Measurements from ENCODE around the gene TENT5C. TPM values are rescaled to one million over a fixed set of nuclear protein-coding genes. Genes with fewer than 3 reads are reported as not detected.

TENT5C gene
- total and polyA plus RNA-seq, 2 of the 13 experiments (the other 11 are each of a cell fraction or from before 2014, with no cell fraction given): 0.02 to 0.38 TPM

DNA sequence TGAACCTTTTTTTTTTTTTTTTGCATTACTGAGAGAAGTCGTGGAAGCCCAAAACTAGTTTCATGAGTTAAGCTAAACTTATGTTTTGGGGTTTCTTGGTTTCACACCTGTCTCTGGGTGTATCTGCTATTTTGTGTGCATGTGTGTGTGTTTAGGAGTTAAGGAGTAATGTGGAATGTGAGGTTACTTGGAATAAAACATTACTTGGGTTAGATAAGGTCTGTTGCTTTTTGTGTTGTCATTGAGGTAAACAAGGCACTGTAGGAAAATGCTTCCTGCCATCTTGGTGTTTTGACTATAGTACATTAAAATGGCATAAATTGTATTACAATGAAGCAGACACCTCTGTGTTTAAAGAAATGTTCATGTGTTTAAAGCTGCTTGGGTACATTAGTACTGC, 2.9 kb downstream of the TENT5C start:
- CTCF ChIA-PET (ENCODE audit: low intra/inter-chr PET ratio, low total read pairs): no interaction called here
- H3K4me1 ChIP-seq (ENCODE audit: insufficient read depth, low read length): peaks cover 18% of the 10 kb centered on the region; the same call in 1 of the 2 replicates
- H3K79me2 ChIP-seq (ENCODE audit: insufficient read depth, low read length): no peaks in the 10 kb centered on the region
- WGBS (ENCODE audit: low lambda C conversion rate): 0% methylated on average over 1 of the region's 1 CpG
- no peaks in the 10 kb centered on the region for H4K20me1 ChIP-seq (ENCODE audit: insufficient read depth, low read length)
- POLR2A ChIA-PET: no interaction called here
- no peak for ATAC-seq
- no peak for FAIRE-seq
- no peaks in the 10 kb centered on the region for H3K9me3 ChIP-seq (ENCODE audit: low read length)
- no peak overlapping the region for H3K27ac ChIP-seq (ENCODE audit: extremely low read length, insufficient read depth, low read length)
- no peak overlapping the region for H3K4me3 ChIP-seq (replicated peaks in 1 of 3; ENCODE audit: insufficient read depth in 1 of 3, low read depth in 2 of 3, low read length in 3 of 3)
- peaks cover 5 to 22% of the 10 kb centered on the region in 2 experiments; a peak in 4 of 5 replicates for H3K27me3 ChIP-seq (ENCODE audit: control insufficient read depth in 1 of 2, insufficient read depth in 2 of 2, low read length in 2 of 2)
- H2AFZ ChIP-seq (ENCODE audit: low read length): no peak overlapping the region
- H3K4me2 ChIP-seq (ENCODE audit: low read depth, low read length): no peak overlapping the region
- intact Hi-C loops (cut with micrococcal nuclease; ENCODE audit: unreplicated experiment): no loop called here
- no peak for TF ChIP-seq ATF1 (CRISPR knock-in tag; IDR thresholded peaks at IDR 0.05)
- TF ChIP-seq NCOA1 (CRISPR knock-in tag; IDR thresholded peaks at IDR 0.05): no peak
- no peak for TF ChIP-seq ZNF446 (CRISPR knock-in tag; IDR thresholded peaks at IDR 0.05)
- TF ChIP-seq XBP1 (CRISPR knock-in tag; IDR thresholded peaks at IDR 0.05): no peak
- TF ChIP-seq ZNF775 (CRISPR knock-in tag; IDR thresholded peaks at IDR 0.05; ENCODE audit: borderline replicate concordance): no peak
- no peak for TF ChIP-seq ZNF629 (CRISPR knock-in tag; conservative IDR thresholded peaks at IDR 0.05)
- TF ChIP-seq RNF219 (CRISPR knock-in tag; IDR thresholded peaks at IDR 0.05): no peak
- no peak for TF ChIP-seq NR2F1 (CRISPR knock-in tag; IDR thresholded peaks at IDR 0.05)
- TF ChIP-seq BCL3 (CRISPR knock-in tag; IDR thresholded peaks at IDR 0.05): no peak
- no peak for TF ChIP-seq AGO2 (optimal IDR thresholded peaks at IDR 0.05; ENCODE audit: low read depth, low read length)
- TF ChIP-seq ELF4 (CRISPR knock-in tag; IDR thresholded peaks at IDR 0.05; ENCODE audit: borderline replicate concordance): no peak
- no peak for TF ChIP-seq TCF7 (IDR thresholded peaks at IDR 0.05; ENCODE audit: low read depth)
- no peak for TF ChIP-seq ZNF317 (CRISPR knock-in tag; IDR thresholded peaks at IDR 0.05)
- TF ChIP-seq, protein P1, sequence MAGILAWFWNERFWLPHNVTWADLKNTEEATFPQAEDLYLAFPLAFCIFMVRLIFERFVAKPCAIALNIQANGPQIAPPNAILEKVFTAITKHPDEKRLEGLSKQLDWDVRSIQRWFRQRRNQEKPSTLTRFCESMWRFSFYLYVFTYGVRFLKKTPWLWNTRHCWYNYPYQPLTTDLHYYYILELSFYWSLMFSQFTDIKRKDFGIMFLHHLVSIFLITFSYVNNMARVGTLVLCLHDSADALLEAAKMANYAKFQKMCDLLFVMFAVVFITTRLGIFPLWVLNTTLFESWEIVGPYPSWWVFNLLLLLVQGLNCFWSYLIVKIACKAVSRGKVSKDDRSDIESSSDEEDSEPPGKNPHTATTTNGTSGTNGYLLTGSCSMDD (CRISPR knock-in tag; IDR thresholded peaks at IDR 0.05): no peak
- no peak for TF ChIP-seq GATAD2A (CRISPR knock-in tag; IDR thresholded peaks at IDR 0.05)
- no peak for TF ChIP-seq MXD1 (CRISPR knock-in tag; IDR thresholded peaks at IDR 0.05)
- no peak for TF ChIP-seq PAF1 (CRISPR knock-in tag; IDR thresholded peaks at IDR 0.05)
- no peak for TF ChIP-seq SMYD3 (CRISPR knock-in tag; IDR thresholded peaks at IDR 0.05)
- no peak for TF ChIP-seq ZNF263 (CRISPR knock-in tag; IDR thresholded peaks at IDR 0.05)
- no peak for DNase-seq (ENCODE audit: low spot score)
- in situ Hi-C loops (cut with HindIII; ENCODE audit: extremely low pct_ligation_motif_present, low pct_unique_long_range_greater_than_20kb): no loop called here
- no peak overlapping the region for H3K9ac ChIP-seq (ENCODE audit: insufficient read depth, low read depth, low read length)
- H3K36me3 ChIP-seq (replicated peaks in 1 of 2; ENCODE audit: control insufficient read depth in 1 of 2, insufficient read depth in 2 of 2, low read length in 2 of 2): no peaks in the 10 kb centered on the region
- BruUV-seq (replicated peaks): no TSS peak

Measured in HepG2 (cell line).